NCI-H1092 (cell line): Measurements from ENCODE around the gene KCTD12.

Source experiments
- DNase-seq: peaks from one replicate; lab custom pipeline; 2025; lab: John Stamatoyannopoulos, UW

The KCTD12 gene

GRCh38 chr13:76887076-76887563, 915 bp upstream of the KCTD12 start:
- no peak for DNase-seq

GRCh38 chr13:76886005-76886291, 257 bp downstream of the KCTD12 start:
- DNase-seq, result no peak

DNA sequence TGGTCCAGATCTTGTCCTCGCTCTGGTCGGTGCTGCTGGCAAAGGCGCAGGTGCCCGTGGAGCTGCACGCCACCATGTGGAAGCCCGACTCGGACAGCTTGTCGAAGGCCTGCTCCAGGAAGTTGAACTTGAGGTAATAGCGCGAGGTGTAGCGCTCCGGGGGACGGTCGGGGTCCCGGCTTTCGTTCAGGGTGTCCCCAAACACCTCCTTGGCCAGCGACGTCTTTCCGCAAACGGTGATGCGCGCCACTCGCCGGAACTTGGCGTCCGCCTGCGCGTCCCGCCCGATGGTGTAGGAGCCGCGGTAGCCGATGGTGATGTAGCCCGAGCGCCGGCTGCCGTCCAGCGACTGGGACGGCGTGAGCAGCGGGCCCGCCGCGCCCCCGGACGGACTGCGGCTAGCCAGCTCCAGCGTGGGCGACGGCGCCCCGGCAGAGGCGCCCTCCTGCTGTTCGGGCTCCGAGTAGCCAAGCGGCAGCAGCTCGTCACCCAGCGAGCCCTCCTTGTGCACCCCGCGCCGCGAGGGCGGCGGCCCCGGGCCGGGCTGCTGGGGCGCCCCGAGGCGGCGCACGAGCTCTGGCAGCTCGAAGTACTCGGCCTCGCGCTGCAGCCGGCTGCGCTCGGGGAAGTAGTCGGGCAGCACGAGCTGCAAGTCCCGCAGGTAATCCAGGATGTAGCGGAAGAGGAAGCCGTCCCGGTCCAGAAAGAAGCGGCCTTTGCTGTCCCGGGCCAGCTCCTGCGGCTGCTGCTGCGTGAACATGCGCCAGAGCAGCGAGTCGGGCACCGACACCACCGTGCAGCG, 801 bp downstream of the KCTD12 start:
- DNase-seq, result peak; percentile 59

DNA sequence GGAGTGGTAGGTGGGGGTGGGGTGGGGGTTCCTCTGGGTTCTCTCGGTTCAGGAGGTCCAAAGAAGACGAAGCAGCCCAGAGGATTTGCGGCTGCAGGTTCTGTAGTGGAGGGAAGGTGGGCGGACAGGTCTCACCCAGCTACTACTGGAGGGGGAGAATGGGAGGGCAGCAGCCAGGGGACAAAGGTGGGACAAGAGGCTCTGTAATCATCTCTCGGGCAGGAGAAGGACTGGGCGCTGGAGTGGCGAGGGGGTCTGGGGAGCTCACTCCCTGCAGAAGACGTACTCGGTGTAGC, 1.4 kb downstream of the KCTD12 start:
- no peak for DNase-seq

GRCh38 chr13:76884186-76884906, 1.9 kb downstream of the KCTD12 start:
- peak; percentile 40 for DNase-seq

DNA sequence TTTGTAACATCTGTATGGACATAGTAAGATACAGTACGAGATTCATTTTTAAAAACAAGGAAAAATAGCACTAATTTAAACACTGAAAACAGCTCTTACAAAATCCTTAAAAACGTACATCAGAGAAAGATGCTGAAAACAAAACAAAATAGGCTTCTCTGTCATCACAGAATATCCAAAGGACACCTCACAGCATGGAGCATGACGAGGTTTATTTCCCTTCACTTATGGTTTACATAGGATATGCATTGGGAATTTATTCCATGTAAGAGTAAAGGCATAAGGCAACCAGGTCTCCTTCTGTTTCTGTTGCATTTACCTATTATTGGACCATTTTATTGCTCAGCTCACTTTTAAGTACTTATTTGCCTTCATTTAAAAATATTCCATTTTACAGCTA, 3.0 kb downstream of the KCTD12 start:
- no peak for DNase-seq

DNA sequence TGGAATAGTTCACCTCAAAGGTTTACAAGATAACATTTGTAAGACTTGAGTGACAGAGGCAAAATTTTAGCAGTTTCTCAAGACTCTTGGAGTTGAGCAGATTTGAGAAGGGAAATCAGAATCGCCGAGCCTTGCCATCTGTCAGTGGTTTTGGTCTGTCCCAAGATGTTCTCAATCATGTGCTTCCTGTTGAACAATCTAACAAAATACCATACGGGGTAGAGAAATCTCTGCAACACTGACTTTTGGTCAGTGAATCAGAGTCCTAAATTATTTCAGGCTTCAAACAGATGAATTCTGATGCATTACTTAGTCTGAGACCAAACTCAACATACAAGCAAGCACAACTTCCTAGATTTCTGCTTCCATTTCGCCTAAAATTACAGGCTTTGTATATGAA, 3.8 kb downstream of the KCTD12 start:
- no peak for DNase-seq

DNA sequence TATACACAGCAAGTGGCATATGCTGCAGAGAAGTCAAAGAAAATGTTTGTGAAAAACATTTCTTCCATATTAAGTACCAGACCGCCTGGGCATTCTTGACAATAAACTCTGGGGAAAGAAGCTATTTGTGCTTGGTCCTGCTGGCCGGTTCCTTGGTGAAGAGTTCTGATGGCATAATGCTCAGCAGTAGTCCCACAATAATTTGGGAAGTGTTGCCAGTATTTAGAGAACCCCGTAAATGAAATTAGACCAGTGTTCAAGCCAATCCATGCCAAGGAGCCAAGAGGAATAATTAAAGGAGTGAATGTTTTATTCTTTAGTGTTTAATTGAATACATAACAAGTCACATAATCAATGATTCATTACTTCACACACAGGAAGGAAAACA, 6.3 kb downstream of the KCTD12 start:
- no peak for DNase-seq

DNA sequence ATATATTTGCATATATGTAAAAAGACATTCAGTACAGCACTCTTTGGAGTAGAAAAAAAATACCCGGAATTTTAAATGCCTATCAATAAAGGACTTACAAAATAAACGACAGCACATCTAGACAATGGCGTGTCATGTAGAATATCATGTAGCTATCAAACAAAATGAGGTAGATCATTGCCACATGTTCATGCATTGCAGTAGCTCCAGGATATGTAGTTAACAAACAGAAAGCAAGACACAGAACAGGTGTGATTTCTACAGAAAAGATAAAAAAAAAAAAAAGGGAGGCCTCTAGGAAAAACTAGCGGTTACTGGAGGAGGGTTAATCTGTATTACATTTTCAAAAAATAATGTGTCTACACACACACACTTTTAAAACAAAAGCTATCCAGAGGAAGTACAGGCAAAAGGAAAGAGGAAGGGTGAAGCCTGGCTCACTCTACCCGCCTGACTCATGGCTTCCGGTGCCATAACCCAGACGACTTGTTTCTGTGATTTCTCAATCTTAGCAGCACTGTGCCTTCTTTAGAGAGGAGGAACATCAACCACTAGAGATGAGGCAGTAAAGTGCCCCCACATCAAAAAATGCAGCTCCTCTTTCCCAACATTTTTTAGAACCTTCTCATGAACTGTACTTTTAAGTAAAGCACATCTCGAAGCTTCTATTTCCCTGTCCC, 6.9 kb downstream of the KCTD12 start:
- DNase-seq, result no peak

DNA sequence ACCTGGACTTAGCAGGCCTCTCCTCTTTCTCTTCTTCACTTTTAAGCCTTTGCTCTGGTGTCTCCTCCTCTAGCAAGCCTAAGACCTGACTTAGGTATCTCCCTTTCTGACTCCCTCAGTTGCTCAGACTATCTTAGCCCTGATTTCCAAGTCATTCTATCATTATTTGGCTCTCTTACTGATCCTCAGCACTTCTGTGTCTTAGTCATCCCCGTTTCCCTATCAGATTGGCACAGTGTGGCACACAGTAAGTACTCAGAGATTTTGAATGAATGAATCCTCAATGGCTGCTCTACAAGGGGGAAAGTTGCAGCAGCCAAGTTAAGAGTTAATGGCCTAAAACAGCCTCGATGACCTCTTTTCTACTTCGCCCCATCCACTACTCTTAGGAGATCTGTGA, 8.2 kb downstream of the KCTD12 start:
- DNase-seq, result no peak

- no peak for DNase-seq
These were observed 10.9 kb downstream of the KCTD12 start for GRCh38 chr13:76875271-76875815.

- no peak for DNase-seq
These were observed 11.7 kb downstream of the KCTD12 start for GRCh38 chr13:76874479-76874878.

GRCh38 chr13:76873445-76873844, 12.8 kb downstream of the KCTD12 start:
- DNase-seq, result no peak

GRCh38 chr13:76872675-76873074, 13.5 kb downstream of the KCTD12 start:
- no peak for DNase-seq

DNA sequence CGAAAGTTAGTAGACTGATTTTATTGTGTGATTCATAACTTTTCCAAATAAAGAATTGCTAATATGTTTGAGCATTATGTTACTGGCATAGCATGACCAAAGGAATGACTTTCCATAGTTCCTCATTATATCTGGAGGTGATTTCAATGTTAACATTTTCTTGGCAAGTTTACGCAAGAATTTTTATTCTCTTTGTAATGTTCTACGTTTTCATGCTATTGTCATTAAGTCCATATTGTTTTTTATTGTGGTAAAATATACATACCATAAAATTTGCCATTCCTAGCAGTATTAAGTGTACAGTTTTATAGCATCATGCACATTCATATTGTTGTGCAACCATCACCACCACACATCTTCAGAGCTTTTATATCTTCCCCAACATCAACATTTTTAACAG, 14.8 kb downstream of the KCTD12 start:
- DNase-seq, result no peak

GRCh38 chr13:76868371-76868770, 17.8 kb downstream of the KCTD12 start:
- DNase-seq, result no peak

DNA sequence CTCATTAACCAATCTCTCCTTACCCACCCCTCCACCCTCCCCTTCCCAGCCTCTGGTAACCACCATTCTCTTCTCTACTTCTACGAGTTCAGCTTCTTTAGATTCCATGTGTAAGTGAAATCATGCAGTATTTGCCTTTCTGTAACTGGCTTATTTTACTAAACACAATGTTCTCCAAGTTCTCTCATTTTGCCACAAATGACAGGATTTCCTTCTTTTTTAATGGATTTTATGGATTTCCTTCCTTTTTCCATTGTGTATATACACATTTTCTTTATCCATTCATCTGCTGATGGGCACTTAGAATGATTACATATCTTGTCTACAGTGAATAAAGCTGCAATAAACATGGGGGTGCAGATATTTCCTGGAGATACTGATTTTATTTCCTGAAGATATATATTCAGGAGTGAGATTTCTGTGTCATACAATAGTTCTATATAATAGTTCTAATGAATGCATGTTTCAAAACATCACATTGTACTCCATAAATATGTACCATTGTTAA, 20.2 kb downstream of the KCTD12 start:
- DNase-seq, result no peak

DNA sequence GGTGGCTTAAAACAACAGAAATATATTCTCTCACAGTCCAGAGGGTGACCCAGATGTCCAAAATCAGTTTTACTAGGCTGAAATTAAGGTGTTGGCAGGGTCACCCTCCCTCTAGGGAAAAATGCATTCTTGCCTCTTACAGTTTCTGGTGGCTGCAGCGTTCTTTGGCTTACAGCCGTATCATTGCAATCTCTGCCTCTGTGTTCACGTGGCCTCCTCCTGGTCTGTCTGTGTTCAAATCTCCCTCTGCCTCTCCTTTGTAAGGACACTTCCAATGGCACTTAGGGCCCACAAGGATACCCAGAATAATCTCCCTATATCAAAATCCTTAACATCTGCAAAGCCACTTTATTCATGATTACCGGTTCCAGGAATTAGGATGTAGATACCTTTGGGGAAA, 21.1 kb downstream of the KCTD12 start:
- no peak for DNase-seq

DNA sequence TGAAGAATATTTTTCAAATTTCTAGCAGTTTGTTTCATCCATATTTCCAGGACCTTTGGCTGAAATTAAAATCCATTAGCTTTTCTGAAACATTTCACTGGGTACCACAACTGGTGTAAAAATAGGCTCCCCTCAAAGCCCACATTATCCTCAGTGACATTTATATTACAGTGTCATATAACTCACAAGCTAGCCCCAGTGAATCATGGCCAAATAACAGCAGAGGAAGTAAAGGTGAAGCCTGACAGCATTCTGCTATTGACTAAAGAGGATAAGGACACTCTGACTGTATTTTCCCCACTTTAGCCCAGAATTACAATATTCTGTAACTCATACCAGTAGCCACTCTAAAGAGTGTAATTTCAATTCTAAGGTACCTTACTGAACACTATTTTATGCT, 21.9 kb downstream of the KCTD12 start:
- no peak for DNase-seq

DNA sequence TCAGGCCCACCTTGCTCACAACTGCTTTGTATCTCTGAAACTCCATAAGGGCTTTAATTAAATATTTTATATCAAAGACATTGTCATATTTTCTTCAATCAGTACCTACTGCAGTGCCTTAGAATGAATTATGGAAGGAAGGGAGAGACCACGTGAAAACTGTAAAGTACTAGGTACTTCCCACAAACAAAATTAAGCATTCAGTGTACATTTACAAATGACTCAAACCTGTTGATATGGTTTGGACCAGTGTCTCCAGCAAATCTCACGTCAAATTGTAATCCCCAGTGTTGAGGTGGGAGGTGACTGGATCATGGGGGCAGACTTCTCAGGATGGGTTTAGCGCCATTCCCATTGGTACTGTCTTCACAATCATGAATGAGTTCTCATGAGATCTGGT, 23.2 kb downstream of the KCTD12 start:
- DNase-seq, result no peak

DNA sequence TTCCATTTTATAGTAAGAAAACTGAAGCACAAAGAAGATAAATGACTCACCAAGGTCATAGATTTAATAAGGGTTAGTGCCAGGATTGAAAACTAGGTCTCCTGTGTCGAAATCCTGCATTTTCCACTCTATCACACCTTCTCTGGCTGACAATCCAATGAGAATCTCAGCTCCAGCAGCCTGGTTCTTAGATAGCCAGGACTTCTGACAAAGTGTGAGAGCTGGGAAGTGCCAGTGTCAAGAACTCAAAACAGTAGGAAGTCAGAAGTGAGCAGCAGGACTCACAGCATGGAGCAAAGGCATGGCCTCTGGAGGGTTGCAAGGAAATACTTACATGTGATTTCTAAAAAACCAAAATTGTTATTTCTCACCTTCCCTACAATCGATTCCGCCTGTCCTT, 24.3 kb downstream of the KCTD12 start:
- DNase-seq, result no peak

DNA sequence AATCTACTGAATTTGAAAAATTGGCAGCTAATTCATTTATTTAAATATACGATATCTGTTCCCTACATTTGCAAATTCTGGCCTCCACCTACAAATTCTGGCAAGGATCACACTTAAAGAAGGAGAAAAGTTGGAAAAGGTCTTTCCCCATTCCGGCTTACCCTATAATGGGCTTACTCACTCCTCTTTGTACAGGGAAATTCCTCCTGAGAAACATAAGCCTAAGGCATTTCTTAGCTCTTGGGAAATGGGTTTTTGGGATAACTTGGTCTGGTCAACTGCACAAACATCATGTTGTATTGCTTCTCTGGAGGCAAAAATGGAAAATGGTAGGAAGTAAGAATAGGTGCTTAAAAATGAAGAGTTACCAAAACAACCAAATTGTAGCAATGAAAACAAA, 25.5 kb downstream of the KCTD12 start:
- DNase-seq, result no peak

DNA sequence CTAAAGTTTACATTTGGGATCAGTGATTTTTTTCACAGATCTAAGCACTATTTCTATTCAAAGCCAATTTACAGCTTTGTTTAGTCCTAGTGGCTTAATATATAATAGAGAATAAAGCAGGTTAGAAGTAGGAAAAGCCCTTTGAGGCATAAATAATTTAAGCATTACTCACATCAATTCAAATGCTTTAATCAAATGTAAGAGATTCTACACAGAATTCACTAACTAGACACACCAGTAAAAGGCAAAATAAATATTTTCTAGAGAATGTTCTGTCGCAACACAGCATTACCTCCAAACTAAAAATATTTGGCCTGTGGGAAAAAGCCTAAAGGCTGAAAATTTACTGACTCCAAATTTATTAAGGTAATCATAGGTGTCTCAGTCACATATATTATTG, 31.3 kb downstream of the KCTD12 start:
- no peak for DNase-seq
